Suprapubic skin (tissue), 4 donors: ENCODE results near the gene ZIC3. TPM values are rescaled to one million over a fixed set of nuclear protein-coding genes. Genes with fewer than 3 reads are reported as not detected.

Experiments
- DNase-seq, 2 donors: peaks; one replicate each; pipeline ENCODE4 v3.0.0-alpha.2; 2019; ENCODE audit warnings: low spot score in 2 of 2
- H3K27ac ChIP-seq: fragments of 200-600 bp; sonication (generic); one replicate; pipeline ENCODE4 v1.5.1; 2019
- H3K27me3 ChIP-seq: fragments of 200-600 bp; sonication (generic); one replicate; pipeline ENCODE4 v1.5.1; 2019
- H3K36me3 ChIP-seq: fragments of 200-600 bp; sonication (generic); one replicate; pipeline ENCODE4 v1.5.1; 2019
- H3K4me1 ChIP-seq: fragments of 200-600 bp; sonication (generic); one replicate; pipeline ENCODE4 v1.5.1; 2019
- H3K4me3 ChIP-seq: fragments of 200-600 bp; sonication (generic); one replicate; pipeline ENCODE4 v1.5.1; 2019; ENCODE audit warnings: mild to moderate bottlenecking
- H3K9me3 ChIP-seq: fragments of 200-600 bp; sonication (generic); one replicate; pipeline ENCODE4 v1.5.1; 2019
- CTCF ChIP-seq, 2 donors: fragments of 200-600 bp in 1 of 2; fragments of 450-650 bp in 1 of 2; sonication (generic) in 1 of 2; IDR thresholded peaks; one replicate each; pipeline ENCODE4 v1.5.1; 2016 to 2019; ENCODE audit warnings: antibody characterized with exemption in 2 of 2, mild to moderate bottlenecking in 1 of 2, moderate library complexity in 1 of 2
- EP300 ChIP-seq: sonication (generic); formaldehyde crosslinking; IDR thresholded peaks from one replicate; pipeline ENCODE4 v1.6.1; 2017; ENCODE audit warnings: antibody characterized with exemption
- POLR2A ChIP-seq, 2 donors: fragments of 450-650 bp; IDR thresholded peaks; one replicate each; pipeline ENCODE4 v1.6.1; 2017; ENCODE audit warnings: antibody characterized with exemption in 2 of 2, mild to moderate bottlenecking in 2 of 2, moderate library complexity in 2 of 2
- POLR2AphosphoS5 ChIP-seq, 3 donors: sonication (generic); formaldehyde crosslinking; IDR thresholded peaks; one replicate each; pipeline ENCODE4 v1.6.1; 2017; ENCODE audit warnings: antibody characterized with exemption in 3 of 3
- WGBS: methylation state at CpG from one replicate; pipeline ENCODE4 v1.1.5; 2018; 5-methylcytosine and 5-hydroxymethylcytosine counted together
- total RNA-seq, 4 donors: library from RNA; depleted of rRNA; stranded (reverse); fragments of >200 nt; gene quantifications; one replicate each; pipeline ENCODE4 v1.1.0, GENCODE V29; 2016

Gene ZIC3
- total RNA-seq: not detected

GRCh38 chrX:137565921-137566745, at the start of gene ZIC3:
Gene ZIC3, plus strand, starts transcription at chrX:137566127. Its CDS starts 565 bp downstream, at chrX:137566692.
- no peak for DNase-seq
- no peak for TF ChIP-seq EP300
- no peak for TF ChIP-seq CTCF (IDR thresholded peaks at IDR 0.05)
- TF ChIP-seq POLR2A (IDR thresholded peaks at IDR 0.05): no peak
- TF ChIP-seq POLR2AphosphoS5 (IDR thresholded peaks at IDR 0.05): no peak
- Histone ChIP-seq H3K27ac (no peak within 1 kb of the TSS), H3K27me3 (peaks cover 76% of the 10 kb centered on the region), H3K4me3 (peak within 1 kb of the TSS; percentile 59), H3K9me3 (no peaks in the 10 kb centered on the region), H3K36me3 (no peaks in the 10 kb centered on the region), H3K4me1 (peaks cover 23% of the 10 kb centered on the region)
- 36% methylated on average over 60 of the region's 69 CpGs for WGBS

GRCh38 chrX:137519459-137519858, 46.5 kb upstream of the ZIC3 start:
- 65% methylated on average over 3 of the region's 3 CpGs for WGBS

GRCh38 chrX:137545711-137546651, 19.9 kb upstream of the ZIC3 start:
- Histone ChIP-seq H3K4me3 (no peak overlapping the region), H3K9me3 (no peaks in the 10 kb centered on the region), H3K27me3 (peaks cover 64% of the 10 kb centered on the region), H3K36me3 (no peaks in the 10 kb centered on the region), H3K27ac (no peak overlapping the region), H3K4me1 (peaks cover 19% of the 10 kb centered on the region)
- 32% methylated on average over 44 of the region's 45 CpGs for WGBS
- TF ChIP-seq EP300 (no peak), POLR2AphosphoS5 (IDR thresholded peaks at IDR 0.05) (no peak), POLR2A (IDR thresholded peaks at IDR 0.05) (no peak), CTCF (IDR thresholded peaks at IDR 0.05) (no peak)
- no peak for DNase-seq

More at GRCh38 chrX:137519459-137519858, 46.5 kb upstream of the ZIC3 start:
- no peaks in the 10 kb centered on the region for H3K9me3 ChIP-seq
- no peaks in the 10 kb centered on the region for H3K27me3 ChIP-seq
- no peak overlapping the region for H3K27ac ChIP-seq
- no peak overlapping the region for H3K4me3 ChIP-seq
- no peak for TF ChIP-seq CTCF (IDR thresholded peaks at IDR 0.05)
- TF ChIP-seq POLR2A (IDR thresholded peaks at IDR 0.05): no peak
- TF ChIP-seq EP300: no peak
- TF ChIP-seq POLR2AphosphoS5 (IDR thresholded peaks at IDR 0.05): no peak
- no peak for DNase-seq
- no peaks in the 10 kb centered on the region for H3K36me3 ChIP-seq
- H3K4me1 ChIP-seq: no peaks in the 10 kb centered on the region

- H3K27me3 ChIP-seq: peaks cover 75% of the 10 kb centered on the region
- no peaks in the 10 kb centered on the region for H3K36me3 ChIP-seq
- peaks cover 20% of the 10 kb centered on the region for H3K4me1 ChIP-seq
- H3K9me3 ChIP-seq: no peaks in the 10 kb centered on the region
- no peak overlapping the region for H3K27ac ChIP-seq
- no peak for DNase-seq
- H3K4me3 ChIP-seq: no peak overlapping the region
- WGBS: 19% methylated on average over 20 of the region's 28 CpGs
- no peak for TF ChIP-seq EP300
- no peak for TF ChIP-seq CTCF (IDR thresholded peaks at IDR 0.05)
- TF ChIP-seq POLR2AphosphoS5 (IDR thresholded peaks at IDR 0.05): no peak
- no peak for TF ChIP-seq POLR2A (IDR thresholded peaks at IDR 0.05)
These were observed 18.6 kb upstream of the ZIC3 start for GRCh38 chrX:137547291-137547690.

- Histone ChIP-seq H3K36me3 (no peaks in the 10 kb centered on the region), H3K4me3 (no peak overlapping the region), H3K9me3 (no peaks in the 10 kb centered on the region), H3K27me3 (peaks cover 75% of the 10 kb centered on the region), H3K27ac (no peak overlapping the region), H3K4me1 (peaks cover 20% of the 10 kb centered on the region)
- 28% methylated on average over 13 of the region's 14 CpGs for WGBS
- no peak for TF ChIP-seq EP300
- no peak for TF ChIP-seq POLR2A (IDR thresholded peaks at IDR 0.05)
- TF ChIP-seq POLR2AphosphoS5 (IDR thresholded peaks at IDR 0.05): no peak
- TF ChIP-seq CTCF (IDR thresholded peaks at IDR 0.05): no peak
- DNase-seq: no peak
These were observed 17.7 kb upstream of the ZIC3 start for GRCh38 chrX:137548261-137548660.
